HK-2 (cell line): ENCODE measurements around the gene MTARC2.

Experiments
- DNase-seq: peaks from one replicate; pipeline ENCODE4 v3.0.0-alpha.2; 2018; ENCODE audit not compliant: unreplicated experiment

The MTARC2 gene

DNA sequence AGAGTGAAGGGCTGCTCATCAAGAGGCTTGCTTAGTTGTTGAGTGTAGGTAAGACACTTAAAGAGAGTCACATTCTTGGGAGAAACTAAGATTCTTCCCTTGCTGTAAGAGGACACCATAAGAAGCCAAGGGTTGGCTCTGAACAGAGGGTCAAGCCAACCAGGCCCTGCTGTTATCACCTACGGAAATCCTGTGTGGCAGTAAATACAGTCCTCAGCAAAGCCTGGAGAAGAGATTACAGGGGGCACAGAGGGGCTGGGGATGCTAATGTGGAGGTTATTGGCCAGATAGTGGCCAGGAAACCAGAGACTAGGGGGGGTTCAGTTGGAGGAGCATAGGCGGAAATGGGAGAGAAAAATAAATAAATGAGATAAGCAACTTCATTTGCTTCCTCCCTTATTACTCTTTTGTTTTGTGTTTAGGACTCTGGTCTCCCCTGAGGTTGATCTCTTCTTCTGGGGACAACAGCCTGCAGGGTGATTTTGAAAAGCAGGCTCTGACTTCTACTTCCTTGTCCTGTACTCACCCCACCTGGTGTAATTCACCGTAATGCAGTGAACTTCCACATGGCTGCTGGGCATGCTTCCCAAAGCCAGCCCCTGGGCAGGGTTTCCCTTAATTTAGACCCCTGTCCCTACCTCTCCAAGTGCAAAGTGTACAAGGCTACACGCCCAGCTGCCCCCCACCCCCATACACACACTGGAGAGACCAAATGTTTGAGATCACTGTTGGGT is 79.5 kb downstream of the MTARC2 start:
- no peak for DNase-seq

DNA sequence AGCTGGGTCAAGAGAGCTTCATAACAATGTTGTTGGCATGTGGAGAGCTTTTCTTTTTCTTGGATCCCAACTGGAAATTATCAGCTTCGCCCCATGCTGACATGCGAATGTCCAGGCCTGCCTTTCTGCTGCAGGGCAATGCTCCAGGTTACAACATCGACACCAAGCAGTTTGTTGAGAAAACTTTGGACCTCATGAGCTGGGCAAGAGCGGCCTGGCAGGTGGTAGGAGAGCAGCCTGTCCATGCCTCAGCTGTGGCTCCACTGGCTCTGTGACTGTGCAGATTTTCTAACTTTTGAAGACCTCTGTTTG is 80.0 kb downstream of the MTARC2 start:
- DNase-seq: no peak

DNA sequence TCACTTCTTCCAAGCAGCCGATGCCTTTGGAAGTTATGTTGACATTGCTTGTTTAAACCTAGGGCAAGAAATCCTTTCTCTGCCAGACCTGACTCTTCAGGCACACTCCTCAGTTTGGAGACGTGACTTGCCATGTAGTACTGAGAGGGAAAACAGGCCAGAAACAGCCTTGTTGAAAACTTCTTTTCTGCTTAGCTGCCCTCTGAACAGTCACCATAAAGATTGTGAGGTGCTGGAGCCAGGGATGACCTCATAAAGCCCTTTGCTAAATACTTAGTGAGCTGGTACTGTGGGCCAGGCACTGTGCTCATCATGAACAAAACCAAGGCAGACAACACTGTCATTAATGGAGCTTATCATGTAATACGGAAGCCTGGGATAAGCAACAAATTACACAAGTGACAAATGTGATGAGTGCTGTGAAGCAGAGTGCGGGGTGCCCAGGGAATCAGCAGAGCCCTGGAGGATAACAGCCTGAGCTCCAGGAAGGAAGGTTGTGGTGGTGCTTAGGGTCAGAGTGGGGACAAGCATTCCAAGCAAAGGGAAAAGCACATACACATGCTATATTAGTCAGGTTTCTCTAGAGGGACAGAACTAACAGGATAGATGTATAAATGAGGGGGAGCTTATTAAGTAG is 80.9 kb downstream of the MTARC2 start:
- DNase-seq: no peak

DNA sequence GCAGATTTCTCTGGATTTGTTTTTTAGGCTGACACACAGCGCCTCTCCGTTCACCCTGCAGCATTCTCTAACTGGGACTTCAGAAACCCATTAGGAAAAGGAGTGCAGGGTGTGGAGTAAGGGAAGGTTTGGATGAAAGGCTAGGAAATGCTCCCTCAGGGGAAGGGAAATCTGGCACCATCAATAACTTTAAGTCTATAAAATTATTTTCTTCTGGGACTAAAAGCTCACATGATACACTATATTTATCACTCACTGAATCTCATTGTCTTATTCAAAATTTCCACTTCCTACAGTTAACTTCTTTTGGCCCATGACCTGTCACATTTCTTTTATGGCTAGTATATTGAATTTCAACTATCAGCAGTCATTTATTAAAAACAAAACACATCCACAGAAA is 85.3 kb downstream of the MTARC2 start:
- DNase-seq: no peak
